HG03432 (cell line): ENCODE data around the gene ANKHD1.

ENCODE experiments used
- ATAC-seq: cut with Tn5 transposase; IDR thresholded peaks from one replicate; pipeline ENCODE4 v1.9.1; 2021; ENCODE audit warnings: mild to moderate bottlenecking, moderate library complexity; ENCODE audit not compliant: unreplicated experiment

The ANKHD1 gene

GRCh38 chr5:140372971-140373487 lies 28.6 kb upstream of the ANKHD1 start:
- no peak for ATAC-seq

GRCh38 chr5:140381351-140381750 lies 20.3 kb upstream of the ANKHD1 start:
- ATAC-seq = no peak

- ATAC-seq = peak; percentile 57
Measured at GRCh38 chr5:140381972-140382371, 19.7 kb upstream of the ANKHD1 start.

GRCh38 chr5:140382866-140383265 lies 18.8 kb upstream of the ANKHD1 start:
- no peak for ATAC-seq

- ATAC-seq = no peak
Measured at GRCh38 chr5:140383300-140383699, 18.3 kb upstream of the ANKHD1 start.

GRCh38 chr5:140388052-140388451 lies 13.6 kb upstream of the ANKHD1 start:
- ATAC-seq = no peak

- ATAC-seq = no peak
Measured at GRCh38 chr5:140391312-140391711, 10.3 kb upstream of the ANKHD1 start.

GRCh38 chr5:140391732-140392131 lies 9.9 kb upstream of the ANKHD1 start:
- ATAC-seq = no peak

GRCh38 chr5:140393738-140394137 lies 7.9 kb upstream of the ANKHD1 start:
- ATAC-seq = no peak

GRCh38 chr5:140398379-140398811 lies 3.2 kb upstream of the ANKHD1 start:
- no peak for ATAC-seq

GRCh38 chr5:140399979-140400729 lies 1.5 kb upstream of the ANKHD1 start:
- ATAC-seq = peak; percentile 1

GRCh38 chr5:140400730-140401361 lies 787 bp upstream of the ANKHD1 start:
- ATAC-seq = peak; percentile 73

GRCh38 chr5:140402258-140403074 lies 833 bp downstream of the ANKHD1 start:
- peak; percentile 1 for ATAC-seq

- no peak for ATAC-seq
Measured at GRCh38 chr5:140403613-140404012, 2.0 kb downstream of the ANKHD1 start.

GRCh38 chr5:140408750-140409241 lies 7.2 kb downstream of the ANKHD1 start:
- no peak for ATAC-seq

GRCh38 chr5:140413230-140413629 lies 11.6 kb downstream of the ANKHD1 start:
- no peak for ATAC-seq

GRCh38 chr5:140417235-140417634 lies 15.6 kb downstream of the ANKHD1 start:
- no peak for ATAC-seq

GRCh38 chr5:140418862-140419520 lies 17.4 kb downstream of the ANKHD1 start:
- ATAC-seq = no peak

- ATAC-seq = no peak
Measured at GRCh38 chr5:140420226-140420570, 18.6 kb downstream of the ANKHD1 start.

GRCh38 chr5:140420665-140421361 lies 19.2 kb downstream of the ANKHD1 start:
- ATAC-seq = no peak
